DOHH2 (cell line): ENCODE data around the gene PTPRN2.

Experiments used
- EZH2phosphoT487 ChIP-seq: fragments of 200-600 bp; sonication (generic); IDR thresholded peaks from 2 replicates; pipeline ENCODE4 v1.6.1; 2017; ENCODE audit warnings: borderline replicate concordance, mild to moderate bottlenecking, antibody characterized with exemption, low read length, moderate library complexity, mixed read lengths
- TF ChIP-seq, protein P1 (sequence below): fragments of 200-600 bp; sonication (generic); IDR thresholded peaks from one replicate; pipeline ENCODE4 v1.5.1; 2014; ENCODE audit warnings: antibody characterized with exemption, mild to moderate bottlenecking, low read depth, low read length; ENCODE audit not compliant: poor library complexity, severe bottlenecking

- TF ChIP-seq, protein P1, sequence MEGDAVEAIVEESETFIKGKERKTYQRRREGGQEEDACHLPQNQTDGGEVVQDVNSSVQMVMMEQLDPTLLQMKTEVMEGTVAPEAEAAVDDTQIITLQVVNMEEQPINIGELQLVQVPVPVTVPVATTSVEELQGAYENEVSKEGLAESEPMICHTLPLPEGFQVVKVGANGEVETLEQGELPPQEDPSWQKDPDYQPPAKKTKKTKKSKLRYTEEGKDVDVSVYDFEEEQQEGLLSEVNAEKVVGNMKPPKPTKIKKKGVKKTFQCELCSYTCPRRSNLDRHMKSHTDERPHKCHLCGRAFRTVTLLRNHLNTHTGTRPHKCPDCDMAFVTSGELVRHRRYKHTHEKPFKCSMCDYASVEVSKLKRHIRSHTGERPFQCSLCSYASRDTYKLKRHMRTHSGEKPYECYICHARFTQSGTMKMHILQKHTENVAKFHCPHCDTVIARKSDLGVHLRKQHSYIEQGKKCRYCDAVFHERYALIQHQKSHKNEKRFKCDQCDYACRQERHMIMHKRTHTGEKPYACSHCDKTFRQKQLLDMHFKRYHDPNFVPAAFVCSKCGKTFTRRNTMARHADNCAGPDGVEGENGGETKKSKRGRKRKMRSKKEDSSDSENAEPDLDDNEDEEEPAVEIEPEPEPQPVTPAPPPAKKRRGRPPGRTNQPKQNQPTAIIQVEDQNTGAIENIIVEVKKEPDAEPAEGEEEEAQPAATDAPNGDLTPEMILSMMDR = no peak
- TF ChIP-seq EZH2phosphoT487 = no peak
Measured at GRCh38 chr7:158508802-158509385, 78.7 kb downstream of the PTPRN2 start.
